ENCODE results near the gene TEKT2. TPM values are rescaled to one million over a fixed set of nuclear protein-coding genes. Genes with fewer than 3 reads are reported as not detected.

TEKT2 gene
- not detected for total RNA-seq

- Mint-ChIP-seq H3K4me1 (ENCODE audit: low read depth) (peaks cover 4% of the 10 kb centered on the region), H3K36me3 (no peaks in the 10 kb centered on the region), H3K4me3 (no peak within 1 kb of the TSS), H3K27me3 (peaks cover 23% of the 10 kb centered on the region), H3K9me3 (no peaks in the 10 kb centered on the region), H3K27ac (no peak within 1 kb of the TSS)
- ChIA-PET POLR2A (no interaction called here), CTCF (no interaction called here)
- intact Hi-C loops (cut with micrococcal nuclease) = no loop called here
- DNase-seq = no peak
Measured at GRCh38 chr1:36083635-36084496, at the start of gene TEKT2. TSS of gene TEKT2 (plus strand) at chr1:36084094. CDS start at chr1:36084922, 828 bp downstream.

- H3K27me3 Mint-ChIP-seq = no peaks in the 10 kb centered on the region
- H3K27ac Mint-ChIP-seq = no peak overlapping the region
- no peak overlapping the region for H3K4me3 Mint-ChIP-seq
- DNase-seq = no peak
- POLR2A ChIA-PET = no interaction called here
- H3K4me1 Mint-ChIP-seq (ENCODE audit: low read depth) = no peaks in the 10 kb centered on the region
- H3K36me3 Mint-ChIP-seq = peaks cover 24% of the 10 kb centered on the region
- CTCF ChIA-PET = no interaction called here
- intact Hi-C loops (cut with micrococcal nuclease) = no loop called here
- H3K9me3 Mint-ChIP-seq = no peaks in the 10 kb centered on the region
Measured at GRCh38 chr1:36034692-36035091, 49.2 kb upstream of the TEKT2 start.

GRCh38 chr1:36035154-36035553, 48.7 kb upstream of the TEKT2 start:
- Mint-ChIP-seq H3K36me3 (peaks cover 27% of the 10 kb centered on the region), H3K27me3 (no peaks in the 10 kb centered on the region), H3K4me3 (no peak overlapping the region), H3K9me3 (no peaks in the 10 kb centered on the region), H3K27ac (no peak overlapping the region), H3K4me1 (ENCODE audit: low read depth) (no peaks in the 10 kb centered on the region)
- intact Hi-C loops (cut with micrococcal nuclease) = no loop called here
- ChIA-PET POLR2A (no interaction called here), CTCF (no interaction called here)
- no peak for DNase-seq

GRCh38 chr1:36040238-36040637, 43.7 kb upstream of the TEKT2 start:
- Mint-ChIP-seq H3K27me3 (no peaks in the 10 kb centered on the region), H3K27ac (no peak overlapping the region), H3K4me3 (no peak overlapping the region), H3K9me3 (no peaks in the 10 kb centered on the region), H3K36me3 (peaks cover 24% of the 10 kb centered on the region), H3K4me1 (ENCODE audit: low read depth) (no peaks in the 10 kb centered on the region)
- ChIA-PET CTCF (no interaction called here), POLR2A (no interaction called here)
- DNase-seq = no peak
- intact Hi-C loops (cut with micrococcal nuclease) = no loop called here

- POLR2A ChIA-PET = no interaction called here
- H3K4me1 Mint-ChIP-seq (ENCODE audit: low read depth) = no peaks in the 10 kb centered on the region
- no peak overlapping the region for H3K4me3 Mint-ChIP-seq
- CTCF ChIA-PET = no interaction called here
- peaks cover 24% of the 10 kb centered on the region for H3K36me3 Mint-ChIP-seq
- H3K27ac Mint-ChIP-seq = no peak overlapping the region
- no peak for DNase-seq
- intact Hi-C loops (cut with micrococcal nuclease) = no loop called here
- no peaks in the 10 kb centered on the region for H3K27me3 Mint-ChIP-seq
- H3K9me3 Mint-ChIP-seq = peaks cover 3% of the 10 kb centered on the region
Measured at GRCh38 chr1:36051821-36052220, 32.1 kb upstream of the TEKT2 start.

- CTCF ChIA-PET = interaction anchor here (0.6 kb wide), 1 partner anchor 1270 kb away, joined by 3 read pairs; no protein-coding TSS in a partner anchor
- Mint-ChIP-seq H3K4me1 (ENCODE audit: low read depth) (no peaks in the 10 kb centered on the region), H3K27me3 (no peaks in the 10 kb centered on the region), H3K9me3 (no peaks in the 10 kb centered on the region), H3K27ac (no peak overlapping the region), H3K4me3 (no peak overlapping the region), H3K36me3 (peaks cover 9% of the 10 kb centered on the region)
- no peak for DNase-seq
- intact Hi-C loops (cut with micrococcal nuclease) = no loop called here
- POLR2A ChIA-PET = no interaction called here
Measured at GRCh38 chr1:36053978-36054377, 29.9 kb upstream of the TEKT2 start.

- Mint-ChIP-seq H3K9me3 (no peaks in the 10 kb centered on the region), H3K4me3 (no peak overlapping the region), H3K27me3 (no peaks in the 10 kb centered on the region), H3K36me3 (peaks cover 6% of the 10 kb centered on the region), H3K4me1 (ENCODE audit: low read depth) (no peaks in the 10 kb centered on the region), H3K27ac (no peak overlapping the region)
- intact Hi-C loops (cut with micrococcal nuclease) = no loop called here
- no peak for DNase-seq
- POLR2A ChIA-PET = no interaction called here
- CTCF ChIA-PET = no interaction called here
Measured at GRCh38 chr1:36055706-36056105, 28.2 kb upstream of the TEKT2 start.

GRCh38 chr1:36062315-36062714, 21.6 kb upstream of the TEKT2 start:
- CTCF ChIA-PET = no interaction called here
- H3K4me3 Mint-ChIP-seq = no peak overlapping the region
- intact Hi-C loops (cut with micrococcal nuclease) = no loop called here
- no peaks in the 10 kb centered on the region for H3K9me3 Mint-ChIP-seq
- POLR2A ChIA-PET = no interaction called here
- no peaks in the 10 kb centered on the region for H3K4me1 Mint-ChIP-seq (ENCODE audit: low read depth)
- no peaks in the 10 kb centered on the region for H3K36me3 Mint-ChIP-seq
- no peak overlapping the region for H3K27ac Mint-ChIP-seq
- H3K27me3 Mint-ChIP-seq = no peaks in the 10 kb centered on the region
- no peak for DNase-seq

GRCh38 chr1:36067871-36068270, 16.0 kb upstream of the TEKT2 start:
- ChIA-PET CTCF (no interaction called here), POLR2A (no interaction called here)
- no peaks in the 10 kb centered on the region for H3K27me3 Mint-ChIP-seq
- H3K4me1 Mint-ChIP-seq (ENCODE audit: low read depth) = no peaks in the 10 kb centered on the region
- no peaks in the 10 kb centered on the region for H3K9me3 Mint-ChIP-seq
- intact Hi-C loops (cut with micrococcal nuclease) = no loop called here
- no peaks in the 10 kb centered on the region for H3K36me3 Mint-ChIP-seq
- no peak overlapping the region for H3K4me3 Mint-ChIP-seq
- no peak overlapping the region for H3K27ac Mint-ChIP-seq
- no peak for DNase-seq

GRCh38 chr1:36068866-36069265, 15.0 kb upstream of the TEKT2 start:
- Mint-ChIP-seq H3K9me3 (no peaks in the 10 kb centered on the region), H3K36me3 (no peaks in the 10 kb centered on the region), H3K27ac (no peak overlapping the region), H3K4me1 (ENCODE audit: low read depth) (no peaks in the 10 kb centered on the region), H3K27me3 (no peaks in the 10 kb centered on the region), H3K4me3 (no peak overlapping the region)
- no peak for DNase-seq
- ChIA-PET POLR2A (no interaction called here), CTCF (no interaction called here)
- intact Hi-C loops (cut with micrococcal nuclease) = no loop called here

- H3K27ac Mint-ChIP-seq = no peak overlapping the region
- intact Hi-C loops (cut with micrococcal nuclease) = no loop called here
- no peak for DNase-seq
- CTCF ChIA-PET = no interaction called here
- H3K36me3 Mint-ChIP-seq = no peaks in the 10 kb centered on the region
- no peaks in the 10 kb centered on the region for H3K9me3 Mint-ChIP-seq
- H3K4me1 Mint-ChIP-seq (ENCODE audit: low read depth) = no peaks in the 10 kb centered on the region
- no peaks in the 10 kb centered on the region for H3K27me3 Mint-ChIP-seq
- no peak overlapping the region for H3K4me3 Mint-ChIP-seq
- POLR2A ChIA-PET = no interaction called here
Measured at GRCh38 chr1:36070349-36070748, 13.5 kb upstream of the TEKT2 start.

GRCh38 chr1:36076979-36077573, 6.8 kb upstream of the TEKT2 start:
- no peak for DNase-seq
- H3K27me3 Mint-ChIP-seq = peaks cover 2% of the 10 kb centered on the region

GRCh38 chr1:36080236-36080635, 3.7 kb upstream of the TEKT2 start:
- H3K27ac Mint-ChIP-seq = no peak overlapping the region
- peaks cover 3% of the 10 kb centered on the region for H3K4me1 Mint-ChIP-seq (ENCODE audit: low read depth)
- H3K4me3 Mint-ChIP-seq = no peak overlapping the region
- no peaks in the 10 kb centered on the region for H3K9me3 Mint-ChIP-seq
- H3K27me3 Mint-ChIP-seq = peaks cover 19% of the 10 kb centered on the region
- intact Hi-C loops (cut with micrococcal nuclease) = no loop called here
- POLR2A ChIA-PET = no interaction called here
- CTCF ChIA-PET = no interaction called here
- DNase-seq = no peak
- H3K36me3 Mint-ChIP-seq = no peaks in the 10 kb centered on the region

More at GRCh38 chr1:36076979-36077573, 6.8 kb upstream of the TEKT2 start:
- intact Hi-C loops (cut with micrococcal nuclease) = no loop called here
- no peak overlapping the region for H3K4me3 Mint-ChIP-seq
- no peaks in the 10 kb centered on the region for H3K9me3 Mint-ChIP-seq
- ChIA-PET POLR2A (interaction anchor here (0.5 kb wide), 1 partner anchor 146 kb away, joined by 3 read pairs; the partner anchor contains the start of gene AGO3), CTCF (no interaction called here)
- H3K4me1 Mint-ChIP-seq (ENCODE audit: low read depth) = no peaks in the 10 kb centered on the region
- H3K36me3 Mint-ChIP-seq = no peaks in the 10 kb centered on the region
- H3K27ac Mint-ChIP-seq = no peak overlapping the region
